Cortex of kidney (tissue), 1 donor: ENCODE data around the gene ZMYND8.
"Not testable (repeated sequence)": the region's sequence is repeated elsewhere in the genome, so short reads cannot be mapped to it uniquely, and the experiment has no call there.

Source experiments
- DNase-seq: peaks from one replicate; lab custom pipeline; 2025; lab: John Stamatoyannopoulos, UW

Gene ZMYND8

GRCh38 chr20:47264137-47264769 is 92.2 kb downstream of the ZMYND8 start:
- DNase-seq, result not testable (repeated sequence)

- no peak for DNase-seq
These were observed 92.9 kb downstream of the ZMYND8 start for GRCh38 chr20:47263465-47264084.

GRCh38 chr20:47263080-47263464 is 93.4 kb downstream of the ZMYND8 start:
- no peak for DNase-seq

- no peak for DNase-seq
These were observed 94.0 kb downstream of the ZMYND8 start for GRCh38 chr20:47262365-47263013.

- DNase-seq, result no peak
These were observed 94.5 kb downstream of the ZMYND8 start for GRCh38 chr20:47262008-47262364.

- DNase-seq, result not testable (repeated sequence)
These were observed 95.2 kb downstream of the ZMYND8 start for GRCh38 chr20:47261161-47261774.

GRCh38 chr20:47260540-47261126 is 95.9 kb downstream of the ZMYND8 start:
- not testable (repeated sequence) for DNase-seq

- no peak for DNase-seq
These were observed 97.5 kb downstream of the ZMYND8 start for GRCh38 chr20:47258745-47259695.

- DNase-seq, result no peak
These were observed 98.7 kb downstream of the ZMYND8 start for GRCh38 chr20:47257771-47258170.

GRCh38 chr20:47257256-47257655 is 99.2 kb downstream of the ZMYND8 start:
- DNase-seq, result no peak

GRCh38 chr20:47256668-47257236 is 99.7 kb downstream of the ZMYND8 start:
- DNase-seq, result no peak

GRCh38 chr20:47253872-47254271 is 102.6 kb downstream of the ZMYND8 start:
- DNase-seq, result no peak

- no peak for DNase-seq
These were observed 103.6 kb downstream of the ZMYND8 start for GRCh38 chr20:47252879-47253307.

GRCh38 chr20:47251154-47252020 is 105.1 kb downstream of the ZMYND8 start:
- DNase-seq, result no peak

GRCh38 chr20:47250360-47250759 is 106.1 kb downstream of the ZMYND8 start:
- no peak for DNase-seq

GRCh38 chr20:47249913-47250312 is 106.6 kb downstream of the ZMYND8 start:
- DNase-seq, result no peak

GRCh38 chr20:47248448-47248966 is 108.0 kb downstream of the ZMYND8 start:
- DNase-seq, result no peak

GRCh38 chr20:47247972-47248371 is 108.5 kb downstream of the ZMYND8 start:
- no peak for DNase-seq

- DNase-seq, result no peak
These were observed 110.3 kb downstream of the ZMYND8 start for GRCh38 chr20:47246061-47246777.
